Panc1 (cell line): Measurements from ENCODE around the gene ARID1A. TPM values are rescaled to one million over a fixed set of nuclear protein-coding genes. Genes with fewer than 3 reads are reported as not detected.
"Not testable (repeated sequence)": the region's sequence is repeated elsewhere in the genome, so short reads cannot be mapped to it uniquely, and the experiment has no call there.

ENCODE experiments used
- ATAC-seq: fragments of 200-7000 bp; cut with Tn5 transposase; 2 replicates; pipeline ENCODE4 v1.9.1; 2020; ENCODE audit warnings: mild to moderate bottlenecking, moderate library complexity
- BruUV-seq: library from RNA; stranded (reverse); fragments of 400-500 nt; replicated peaks from 2 replicates; lab custom pipeline; 2021; lab: Mats Ljungman, UMichigan
- CTCF ChIA-PET: fragments of 300-600 bp; sonication (Branson Sonifier 250); formaldehyde crosslinking; loops from one replicate; lab custom pipeline; 2022; ENCODE audit warnings: antibody characterized with exemption; lab: Charles Lee
- POLR2A ChIA-PET: fragments of 300-600 bp; sonication (Branson Sonifier 250); formaldehyde crosslinking; loops from one replicate; lab custom pipeline; 2022; ENCODE audit warnings: antibody characterized with exemption; lab: Charles Lee
- DNase-seq: peaks from one replicate; pipeline ENCODE4 v3.0.0-alpha.2; 2010; ENCODE audit warnings: low read depth, low spot score
- H3K27ac ChIP-seq: 2 replicates; pipeline ENCODE4 v1.5.1; 2011; ENCODE audit warnings: mild to moderate bottlenecking, low read length, inconsistent platforms
- H3K27me3 ChIP-seq: fragments of 200-500 bp; sonication (Bioruptor generic); 2 replicates; pipeline ENCODE4 v1.6.0; 2014; ENCODE audit warnings: low read length, inconsistent platforms; ENCODE audit not compliant: control insufficient read depth, insufficient read depth
- H3K36me3 ChIP-seq: fragments of 200-500 bp; sonication (Bioruptor generic); 2 replicates; pipeline ENCODE4 v1.5.1; 2014; ENCODE audit warnings: inconsistent platforms, mild to moderate bottlenecking, low read length, moderate library complexity; ENCODE audit not compliant: control insufficient read depth, insufficient read depth
- H3K4me1 ChIP-seq: 2 replicates; pipeline ENCODE4 v1.5.1; 2011; ENCODE audit warnings: inconsistent platforms, mild to moderate bottlenecking, low read length, moderate library complexity; ENCODE audit not compliant: control insufficient read depth, insufficient read depth
- H3K4me3 ChIP-seq, 2 experiments: 2 replicates each; pipeline ENCODE4 v1.5.1; 2011 to 2012; ENCODE audit warnings: low read depth in 2 of 2, low read length in 2 of 2, mild to moderate bottlenecking in 2 of 2, inconsistent platforms in 1 of 2, moderate library complexity in 1 of 2
- H3K9me3 ChIP-seq: fragments of 200-500 bp; sonication (Bioruptor generic); 2 replicates; pipeline ENCODE4 v1.5.1; 2014; ENCODE audit warnings: low read depth, mild to moderate bottlenecking, inconsistent platforms, low read length, moderate library complexity; ENCODE audit not compliant: control insufficient read depth, insufficient read depth
- CTCF ChIP-seq: fragments of 450-650 bp; IDR thresholded peaks from 2 replicates; pipeline ENCODE4 v1.5.1; 2017; ENCODE audit warnings: mild to moderate bottlenecking
- POLR2AphosphoS5 ChIP-seq: IDR thresholded peaks from 2 replicates; pipeline ENCODE4 v1.6.1; 2012; ENCODE audit warnings: mild to moderate bottlenecking, low read depth, low read length, moderate library complexity
- REST ChIP-seq, 2 experiments: IDR thresholded peaks; 2 replicates each; pipeline ENCODE4 v1.6.1; 2011 to 2012; ENCODE audit warnings: low read depth in 2 of 2, control low read depth in 1 of 2, low read length in 1 of 2, mild to moderate bottlenecking in 1 of 2, moderate library complexity in 1 of 2; ENCODE audit not compliant: insufficient read depth in 1 of 2
- SIN3A ChIP-seq: IDR thresholded peaks from 2 replicates; pipeline ENCODE4 v1.6.1; 2012; ENCODE audit warnings: low read depth, mild to moderate bottlenecking, low read length, moderate library complexity, borderline replicate concordance; ENCODE audit not compliant: insufficient read depth
- TCF7L2 ChIP-seq: IDR thresholded peaks from 2 replicates; pipeline ENCODE4 v1.6.1; 2011; ENCODE audit warnings: mild to moderate bottlenecking, low read depth, low read length, inconsistent platforms
- in situ Hi-C: cut with HindIII; loops from 2 replicates; pipeline ENCODE4 v1.10.0; 2016; ENCODE audit warnings: low sequenced_read_pairs, low pct_unique_long_range_greater_than_20kb
- intact Hi-C: fragments of 100-400 bp; cut with micrococcal nuclease; formaldehyde crosslinking; loops from one replicate; pipeline ENCODE4 v1.10.0; 2022; ENCODE audit not compliant: unreplicated experiment
- total RNA-seq: library from RNA; stranded (reverse); gene quantifications from one replicate; pipeline ENCODE4 v1.2.1, GENCODE V29; 2021; ENCODE audit not compliant: unreplicated experiment

Gene ARID1A
- total RNA-seq, 1 experiment from 2014 or later = 110 TPM

- no peaks in the 10 kb centered on the region for H3K4me1 ChIP-seq
- ChIA-PET CTCF (interaction anchor here (0.7 kb wide), 1 partner anchor 11 kb away, joined by 4 read pairs; no protein-coding TSS in a partner anchor), POLR2A (no interaction called here)
- BruUV-seq = no TSS peak
- DNase-seq (no peak), ATAC-seq (no peak)
- H3K9me3 ChIP-seq = no peaks in the 10 kb centered on the region
- no peaks in the 10 kb centered on the region for H3K27me3 ChIP-seq
- no peak overlapping the region for H3K4me3 ChIP-seq
- in situ Hi-C loops (no loop called here), intact Hi-C loops (no loop called here)
- H3K27ac ChIP-seq = no peak overlapping the region
- no peak for TF ChIP-seq CTCF
- H3K36me3 ChIP-seq = no peaks in the 10 kb centered on the region
Measured at GRCh38 chr1:26666855-26667254, 29.0 kb upstream of the ARID1A start.

GRCh38 chr1:26668106-26668786, 27.6 kb upstream of the ARID1A start:
- H3K4me1 ChIP-seq, CTCF ChIA-PET, in situ Hi-C loops, H3K4me3 ChIP-seq, DNase-seq, ATAC-seq, H3K27ac ChIP-seq, BruUV-seq, intact Hi-C loops, H3K27me3 ChIP-seq, H3K36me3 ChIP-seq, H3K9me3 ChIP-seq: not testable (repeated sequence)
- POLR2A ChIA-PET = interaction anchor here (0.6 kb wide), 1 partner anchor 500 kb away, joined by 5 read pairs; no protein-coding TSS in a partner anchor

GRCh38 chr1:26677306-26678115, 18.3 kb upstream of the ARID1A start:
- POLR2A ChIA-PET = interaction anchor here (0.6 to 0.7 kb wide), 2 partner anchors 14 to 20 kb away, joined by 4 to 11 read pairs; no protein-coding TSS in a partner anchor
- peak overlapping the region in 1 of 2 experiments; percentile 33; a peak in 2 of 4 replicates for H3K4me3 ChIP-seq
- intact Hi-C loops = no loop called here

More at GRCh38 chr1:26677306-26678115, 18.3 kb upstream of the ARID1A start:
- peak overlapping the region; percentile 68 for H3K27ac ChIP-seq
- H3K9me3 ChIP-seq = no peaks in the 10 kb centered on the region
- DNase-seq (peak; percentile 95), ATAC-seq (peak; percentile 99)
- no peaks in the 10 kb centered on the region for H3K36me3 ChIP-seq
- H3K4me1 ChIP-seq = peaks cover 12% of the 10 kb centered on the region
- BruUV-seq = no TSS peak
- in situ Hi-C loops = no loop called here
- TF ChIP-seq REST (IDR thresholded peaks at IDR 0.05; ENCODE audit: insufficient read depth in 1 of 2, low read depth in 2 of 2, low read length in 1 of 2) (no peak), POLR2AphosphoS5 (peak; percentile 53; the same call in 1 of the 2 replicates), TCF7L2 (no peak), SIN3A (no peak), CTCF (peak; percentile 92)
- CTCF ChIA-PET = interaction anchor here (0.5 to 1.8 kb wide), 14 partner anchors 11 to 127 kb away, joined by 3 to 12 read pairs (median 4); no protein-coding TSS in a partner anchor
- no peaks in the 10 kb centered on the region for H3K27me3 ChIP-seq
